SU-DHL-6 (cell line): ENCODE measurements around the gene HBA1.

Source experiments
- H2AFZ ChIP-seq: fragments of 200-600 bp; sonication (generic); 2 replicates; pipeline ENCODE4 v1.6.1; 2014; ENCODE audit warnings: low read depth, mild to moderate bottlenecking, moderate library complexity, mixed read lengths, antibody characterized with exemption, low read length; ENCODE audit not compliant: severe bottlenecking
- H3F3A ChIP-seq: fragments of 200-600 bp; shearing (Covaris generic); 2 replicates; pipeline ENCODE4 v1.6.0; 2016; ENCODE audit warnings: antibody characterized with exemption, mild to moderate bottlenecking; ENCODE audit not compliant: insufficient read depth
- H3K27ac ChIP-seq: fragments of 200-600 bp; sonication (generic); 2 replicates; pipeline ENCODE4 v1.5.1; 2016; ENCODE audit warnings: low read depth, mild to moderate bottlenecking, low read length, moderate library complexity, mixed read lengths
- H3K27me3 ChIP-seq: fragments of 200-600 bp; sonication (generic), shearing (Covaris generic); 2 replicates; pipeline ENCODE4 v1.6.0; 2014; ENCODE audit warnings: mild to moderate bottlenecking, low read length
- H3K36me3 ChIP-seq: fragments of 200-600 bp; sonication (generic); 2 replicates; pipeline ENCODE4 v1.6.1; 2014; ENCODE audit warnings: mild to moderate bottlenecking, low read length, mixed read lengths
- H3K4me2 ChIP-seq: fragments of 300-600, 200-600 bp; shearing (Covaris generic), sonication (generic); 2 replicates; pipeline ENCODE4 v1.6.0; 2014; ENCODE audit warnings: low read length, low read depth, mild to moderate bottlenecking; ENCODE audit not compliant: poor library complexity, severe bottlenecking
- H3K4me3 ChIP-seq: fragments of 200-600 bp; sonication (generic); 2 replicates; pipeline ENCODE4 v1.5.1; 2014; ENCODE audit warnings: antibody characterized with exemption, low read length, mild to moderate bottlenecking, mixed read lengths; ENCODE audit not compliant: insufficient read depth, poor library complexity, severe bottlenecking
- H3K79me2 ChIP-seq: fragments of 200-600 bp; sonication (generic); 2 replicates; pipeline ENCODE4 v1.6.1; 2014; ENCODE audit warnings: mild to moderate bottlenecking, low read length, moderate library complexity; ENCODE audit not compliant: insufficient read depth
- H3K9ac ChIP-seq: fragments of 200-600 bp; sonication (generic); 2 replicates; pipeline ENCODE4 v1.7.0; 2014; ENCODE audit warnings: mild to moderate bottlenecking, low read length
- H3K9me2 ChIP-seq: fragments of 200-600 bp; sonication (generic); replicated peaks from 2 replicates; pipeline ENCODE4 v1.6.1; 2014; ENCODE audit warnings: low read length; ENCODE audit not compliant: insufficient read depth
- H3K9me3 ChIP-seq: fragments of 200-600 bp; sonication (generic); 2 replicates; pipeline ENCODE4 v1.6.1; 2014; ENCODE audit warnings: low read length, mixed read lengths; ENCODE audit not compliant: insufficient read depth
- H4K20me1 ChIP-seq: fragments of 200-600 bp; sonication (generic); 2 replicates; pipeline ENCODE4 v1.6.1; 2014; ENCODE audit warnings: low read depth, mild to moderate bottlenecking, antibody characterized with exemption, low read length, moderate library complexity, mixed read lengths
- CTCF ChIP-seq: fragments of 200-600 bp; sonication (generic); IDR thresholded peaks from one replicate; pipeline ENCODE4 v1.5.1; 2017; ENCODE audit warnings: antibody characterized with exemption, mild to moderate bottlenecking, low read length, moderate library complexity; ENCODE audit not compliant: insufficient read depth, poor library complexity, severe bottlenecking
- EZH2phosphoT487 ChIP-seq: fragments of 200-600 bp; sonication (generic), shearing (Covaris generic); conservative IDR thresholded peaks from 2 replicates; pipeline ENCODE4 v1.6.1; 2018; ENCODE audit warnings: mild to moderate bottlenecking, antibody characterized with exemption, low read length, moderate library complexity, mixed read lengths

HBA1 gene

DNA sequence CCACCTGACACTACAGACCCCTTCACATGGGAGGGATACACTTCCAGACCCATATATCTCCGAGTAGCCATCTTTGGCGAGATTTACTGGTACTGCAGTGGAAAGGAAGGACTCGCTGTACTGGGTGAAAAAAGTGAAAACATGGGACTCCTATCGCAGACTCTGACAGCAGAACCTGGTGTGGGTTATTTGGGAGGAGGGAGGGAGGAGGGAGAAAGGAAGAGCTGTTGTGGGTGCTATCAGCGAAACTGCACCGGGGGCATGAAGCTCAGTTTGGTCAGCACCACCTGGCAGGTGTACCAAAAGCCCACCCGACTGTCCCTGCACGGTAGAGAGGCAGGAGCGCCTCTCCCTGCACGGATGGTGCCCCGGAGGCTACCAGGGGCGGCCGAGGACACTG lies 8.7 kb downstream of the HBA1 start:
- H3K4me2 ChIP-seq: no peak overlapping the region
- 0 out of 2 replicates have a peak, but pooled peaks cover 5% of the 10 kb centered on the region for H3F3A ChIP-seq
- no peak overlapping the region for H3K27ac ChIP-seq
- no peak overlapping the region for H2AFZ ChIP-seq
- no peak overlapping the region for H3K4me3 ChIP-seq
- H3K36me3 ChIP-seq: no peaks in the 10 kb centered on the region
- H3K9ac ChIP-seq: no peak overlapping the region
- no peaks in the 10 kb centered on the region for H3K9me3 ChIP-seq
- TF ChIP-seq EZH2phosphoT487 (no peak), CTCF (no peak)
- H3K27me3 ChIP-seq: no peaks in the 10 kb centered on the region
- H3K79me2 ChIP-seq: no peaks in the 10 kb centered on the region
- no peaks in the 10 kb centered on the region for H4K20me1 ChIP-seq
- H3K9me2 ChIP-seq: no peaks in the 10 kb centered on the region

GRCh38 chr16:185691-186090 lies 9.2 kb downstream of the HBA1 start:
- Histone ChIP-seq H3K36me3 (no peaks in the 10 kb centered on the region), H2AFZ (no peak overlapping the region), H3K9me2 (no peaks in the 10 kb centered on the region), H3F3A (0 out of 2 replicates have a peak, but pooled peaks cover 5% of the 10 kb centered on the region), H3K9ac (no peak overlapping the region), H3K9me3 (no peaks in the 10 kb centered on the region), H3K79me2 (no peaks in the 10 kb centered on the region), H3K27ac (no peak overlapping the region), H4K20me1 (no peaks in the 10 kb centered on the region), H3K27me3 (no peaks in the 10 kb centered on the region), H3K4me3 (no peak overlapping the region), H3K4me2 (no peak overlapping the region)
- no peak for TF ChIP-seq CTCF
- TF ChIP-seq EZH2phosphoT487: no peak

DNA sequence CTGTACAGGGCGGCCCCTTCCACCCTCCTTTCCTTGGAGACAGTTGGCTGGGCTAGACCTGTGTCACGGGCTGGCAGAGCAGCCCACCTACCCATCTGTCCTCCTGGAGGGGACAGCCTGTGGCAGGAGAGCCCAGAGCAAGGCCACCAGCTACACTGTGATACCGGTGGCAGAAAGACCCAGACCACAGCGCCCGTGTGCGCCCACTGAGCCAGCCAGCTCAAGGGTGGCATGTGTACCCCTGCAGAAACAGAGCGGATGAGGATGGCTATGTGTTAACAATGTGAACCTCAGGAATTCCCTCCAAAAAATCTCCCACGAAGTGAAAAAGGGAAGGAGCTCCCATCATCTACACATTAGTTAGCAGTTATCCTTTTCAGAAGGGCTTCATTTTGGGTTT lies 10.8 kb downstream of the HBA1 start:
- Histone ChIP-seq H2AFZ (no peak overlapping the region), H3K27me3 (no peaks in the 10 kb centered on the region), H3K36me3 (no peaks in the 10 kb centered on the region), H3K9me2 (no peaks in the 10 kb centered on the region), H3K9ac (no peak overlapping the region), H3K79me2 (no peaks in the 10 kb centered on the region), H3K27ac (no peak overlapping the region), H3F3A (0 out of 2 replicates have a peak, but pooled peaks cover 5% of the 10 kb centered on the region), H3K4me3 (no peak overlapping the region), H3K4me2 (no peak overlapping the region), H4K20me1 (no peaks in the 10 kb centered on the region), H3K9me3 (no peaks in the 10 kb centered on the region)
- TF ChIP-seq EZH2phosphoT487 (no peak), CTCF (no peak)
